ENCODE measurements around the gene ZNF827.

The ZNF827 gene

GRCh38 chr4:145931403-145931802, 7.2 kb downstream of the ZNF827 start:
- no peak for DNase-seq

GRCh38 chr4:145930592-145930991, 8.0 kb downstream of the ZNF827 start:
- DNase-seq: no peak

- no peak for DNase-seq
Measured at GRCh38 chr4:145929415-145930178, 9.0 kb downstream of the ZNF827 start.

- DNase-seq: no peak
Measured at GRCh38 chr4:145928748-145929147, 9.9 kb downstream of the ZNF827 start.

GRCh38 chr4:145927030-145927429, 11.6 kb downstream of the ZNF827 start:
- DNase-seq: no peak

- no peak for DNase-seq
Measured at GRCh38 chr4:145921231-145921630, 17.4 kb downstream of the ZNF827 start.

GRCh38 chr4:145920205-145920604, 18.4 kb downstream of the ZNF827 start:
- no peak for DNase-seq

- DNase-seq: no peak
Measured at GRCh38 chr4:145912376-145912775, 26.2 kb downstream of the ZNF827 start.

GRCh38 chr4:145909773-145910172, 28.9 kb downstream of the ZNF827 start:
- DNase-seq: no peak

GRCh38 chr4:145909281-145909715, 29.3 kb downstream of the ZNF827 start:
- no peak for DNase-seq

GRCh38 chr4:145907812-145908211, 30.8 kb downstream of the ZNF827 start:
- DNase-seq: no peak

- no peak for DNase-seq
Measured at GRCh38 chr4:145907390-145907789, 31.2 kb downstream of the ZNF827 start.

- no peak for DNase-seq
Measured at GRCh38 chr4:145904413-145905177, 34.0 kb downstream of the ZNF827 start.

- no peak for DNase-seq
Measured at GRCh38 chr4:145902522-145902921, 36.1 kb downstream of the ZNF827 start.

- DNase-seq: no peak
Measured at GRCh38 chr4:145899886-145900460, 38.6 kb downstream of the ZNF827 start.

GRCh38 chr4:145898926-145899531, 39.6 kb downstream of the ZNF827 start:
- no peak for DNase-seq

- no peak for DNase-seq
Measured at GRCh38 chr4:145898466-145898865, 40.2 kb downstream of the ZNF827 start.

- no peak for DNase-seq
Measured at GRCh38 chr4:145895056-145895455, 43.6 kb downstream of the ZNF827 start.

GRCh38 chr4:145891958-145892357, 46.7 kb downstream of the ZNF827 start:
- no peak for DNase-seq

- DNase-seq: no peak
Measured at GRCh38 chr4:145890689-145891088, 47.9 kb downstream of the ZNF827 start.

- no peak for DNase-seq
Measured at GRCh38 chr4:145888393-145888792, 50.2 kb downstream of the ZNF827 start.

GRCh38 chr4:145887241-145887991, 51.2 kb downstream of the ZNF827 start:
- no peak for DNase-seq

GRCh38 chr4:145886871-145887240, 51.8 kb downstream of the ZNF827 start:
- DNase-seq: no peak
